ENCODE results near the gene ASB18.

The ASB18 gene

DNA sequence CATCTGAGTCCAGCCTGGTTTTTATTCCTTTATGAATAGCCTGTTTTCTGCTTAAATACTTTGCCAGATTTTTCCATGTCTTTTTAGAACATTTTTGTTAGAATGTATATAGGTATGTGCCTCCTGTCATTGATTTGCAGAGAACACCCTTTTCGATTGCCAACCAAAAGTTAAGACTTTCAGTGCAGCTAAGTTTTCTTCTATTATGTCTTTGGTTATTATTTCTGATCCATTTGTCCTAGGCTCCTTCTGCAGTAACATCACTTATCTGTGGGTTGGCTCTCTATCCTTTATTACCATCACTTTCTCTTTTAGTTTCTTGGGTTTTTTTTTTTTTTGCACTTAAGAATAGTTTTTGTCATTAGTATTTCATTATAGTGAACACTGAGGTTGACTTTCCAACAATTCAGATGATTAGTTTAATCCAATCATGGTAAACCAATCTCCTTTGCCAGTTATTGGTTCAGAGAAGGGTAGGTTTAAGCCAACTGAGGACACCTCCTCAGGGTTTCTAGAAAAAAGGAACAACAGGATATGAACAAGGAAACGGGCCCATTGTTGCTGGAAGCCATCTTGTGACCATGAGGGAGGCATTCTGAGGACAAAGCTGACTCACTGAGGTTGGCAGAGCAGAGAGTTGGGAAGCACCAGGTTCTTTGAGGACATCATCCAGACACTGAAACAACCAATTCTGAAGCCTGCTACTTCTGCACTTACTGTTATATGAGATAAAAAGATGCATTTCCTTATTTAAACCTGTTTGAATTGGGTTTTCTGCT is 58.1 kb downstream of the ASB18 start:
- DNase-seq = no peak

DNA sequence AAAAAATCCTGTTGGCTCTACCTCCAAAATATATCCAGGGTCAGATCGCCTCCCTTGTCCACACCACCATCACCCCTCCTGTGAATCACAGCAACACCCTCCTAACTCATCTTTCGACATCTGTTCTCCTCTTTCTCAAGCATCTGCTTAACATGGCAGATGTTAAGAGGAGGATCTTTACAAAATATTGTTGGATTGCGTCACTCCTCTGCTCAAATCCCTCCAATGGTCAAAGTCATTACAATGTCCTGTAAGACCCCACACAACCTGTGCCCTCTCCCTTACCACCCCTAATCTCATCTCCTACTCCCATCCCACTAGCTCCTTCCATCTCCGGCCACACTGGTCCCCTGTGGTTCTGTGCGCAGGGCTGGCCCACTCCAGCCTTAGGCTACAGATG is 59.3 kb downstream of the ASB18 start:
- DNase-seq = no peak

DNA sequence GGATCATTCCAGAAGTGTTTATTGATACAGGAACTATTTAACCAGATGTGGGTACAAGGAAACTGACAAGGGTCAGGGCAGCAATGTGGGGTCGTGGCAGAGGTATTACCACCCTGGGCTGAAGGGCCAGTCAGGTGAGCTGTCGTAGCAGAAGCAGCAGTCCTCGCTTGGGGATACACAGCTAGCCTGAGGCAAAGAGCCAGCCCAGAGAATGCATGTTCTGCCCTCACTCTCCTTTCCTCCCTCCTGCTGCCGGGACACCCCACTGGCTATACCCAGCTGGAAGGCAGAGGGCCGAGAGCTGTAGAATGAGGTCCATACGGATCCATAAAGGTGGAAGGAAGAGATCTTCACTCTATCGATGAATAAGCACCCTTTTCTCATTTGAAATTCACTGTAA is 63.8 kb downstream of the ASB18 start:
- DNase-seq = no peak

- no peak for DNase-seq
Observed at GRCh38 chr2:236196366-236196765, 67.8 kb downstream of the ASB18 start.

GRCh38 chr2:236195726-236196125 is 68.5 kb downstream of the ASB18 start:
- DNase-seq = no peak

DNA sequence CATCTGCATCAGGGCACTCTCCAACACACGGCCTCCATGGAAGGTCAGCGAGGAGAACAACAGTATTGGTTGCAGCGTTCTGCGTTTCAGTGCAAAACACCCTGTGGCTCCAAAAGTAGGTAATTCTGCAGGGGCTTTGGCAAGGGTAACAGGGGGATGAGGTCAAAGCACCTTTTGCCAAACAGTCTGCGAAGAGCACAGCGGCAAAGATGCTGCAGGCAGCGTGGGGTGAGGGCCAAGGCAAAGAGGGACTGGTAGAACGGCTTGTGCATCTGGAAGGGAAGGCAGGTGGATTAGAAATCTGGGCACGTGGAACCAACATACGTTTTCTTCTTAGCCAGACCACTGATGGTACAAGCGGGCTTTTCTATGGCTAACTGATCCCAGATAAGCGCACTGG is 69.4 kb downstream of the ASB18 start:
- no peak for DNase-seq

DNA sequence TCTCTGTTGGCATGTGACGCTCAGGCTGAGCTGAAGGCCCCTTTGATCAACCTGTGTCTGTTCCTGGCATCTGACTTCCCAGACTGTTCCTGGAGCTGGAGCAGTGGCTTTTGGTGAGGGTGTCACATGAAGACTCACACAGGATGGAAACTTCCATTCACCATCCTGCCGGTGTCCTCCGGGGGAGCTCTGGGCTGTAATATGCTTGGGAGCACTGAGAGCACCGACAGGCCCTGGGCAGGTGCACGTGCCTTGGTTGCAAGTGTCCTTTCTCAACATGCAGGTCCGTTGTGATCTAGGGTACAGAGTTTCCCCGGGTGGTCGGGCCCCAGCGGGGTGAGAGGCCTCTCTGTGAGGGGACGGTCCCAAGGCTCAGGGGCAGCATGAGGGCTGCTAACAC is 71.2 kb downstream of the ASB18 start:
- DNase-seq = no peak

GRCh38 chr2:236190674-236191073 is 73.5 kb downstream of the ASB18 start:
- no peak for DNase-seq

- DNase-seq = no peak
Observed at GRCh38 chr2:236184701-236185100, 79.5 kb downstream of the ASB18 start.

DNA sequence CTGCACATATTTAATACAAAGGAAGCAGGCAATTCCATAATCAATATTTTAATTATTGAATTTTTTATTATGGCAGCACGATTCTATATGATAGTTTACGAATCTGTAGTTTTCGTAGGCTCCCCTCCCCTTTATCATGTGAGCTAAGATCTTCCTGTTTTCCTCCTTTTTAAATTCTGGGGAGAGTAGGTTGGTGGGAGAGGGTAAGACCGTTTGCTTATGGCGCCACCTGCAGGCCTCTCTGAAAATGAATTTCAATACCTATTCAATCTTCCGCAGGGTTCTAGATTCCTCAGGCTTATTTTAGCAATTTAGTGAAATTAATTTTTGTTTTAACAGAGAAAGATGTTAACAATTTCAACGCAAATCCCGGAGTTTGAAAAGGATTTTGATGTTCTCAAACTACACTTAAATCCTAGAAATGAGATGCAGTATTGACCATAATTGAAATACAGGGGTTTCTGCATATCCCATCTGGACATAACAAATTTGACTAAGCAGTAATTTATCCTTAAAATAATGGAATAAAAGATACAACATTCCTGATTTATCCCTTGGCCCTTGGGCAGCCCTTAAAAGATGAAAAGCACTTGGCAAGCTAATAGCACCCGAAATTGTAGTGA is 83.3 kb downstream of the ASB18 start:
- peak in 1 of 2 experiments; percentile 50 for DNase-seq

DNA sequence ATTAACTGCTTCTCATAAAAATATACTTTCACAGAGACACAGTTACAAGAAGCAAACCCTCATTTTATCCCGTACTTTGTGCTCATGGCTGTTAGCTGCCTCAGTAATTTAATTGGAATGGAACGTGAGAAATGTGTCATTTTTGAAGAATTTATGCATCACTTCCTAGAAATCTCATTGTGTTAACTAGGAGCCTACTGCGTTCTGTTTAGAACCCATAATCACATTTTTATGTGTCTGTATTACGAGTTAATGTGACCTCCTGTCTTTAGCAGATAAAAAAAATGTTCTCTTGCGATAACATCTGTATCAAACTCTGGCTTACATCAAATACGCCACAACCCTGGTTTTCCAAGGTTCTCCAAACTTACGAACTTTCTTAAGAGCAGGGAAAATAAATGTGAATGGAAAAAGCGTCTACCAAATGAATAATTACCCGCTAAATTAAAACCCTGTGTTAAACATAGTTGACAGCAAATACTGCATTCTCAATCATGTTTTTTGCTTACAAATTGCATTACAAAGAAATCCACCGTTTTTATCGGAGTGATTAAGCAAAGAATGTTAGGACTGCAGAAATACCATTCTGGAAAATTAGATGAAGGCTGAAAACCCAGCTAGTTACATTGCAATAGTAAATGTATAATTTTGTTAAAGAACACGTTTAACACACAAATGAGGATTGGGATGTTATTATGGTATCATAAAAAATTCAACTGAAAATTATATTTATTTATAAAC is 84.0 kb downstream of the ASB18 start:
- no peak for DNase-seq

DNA sequence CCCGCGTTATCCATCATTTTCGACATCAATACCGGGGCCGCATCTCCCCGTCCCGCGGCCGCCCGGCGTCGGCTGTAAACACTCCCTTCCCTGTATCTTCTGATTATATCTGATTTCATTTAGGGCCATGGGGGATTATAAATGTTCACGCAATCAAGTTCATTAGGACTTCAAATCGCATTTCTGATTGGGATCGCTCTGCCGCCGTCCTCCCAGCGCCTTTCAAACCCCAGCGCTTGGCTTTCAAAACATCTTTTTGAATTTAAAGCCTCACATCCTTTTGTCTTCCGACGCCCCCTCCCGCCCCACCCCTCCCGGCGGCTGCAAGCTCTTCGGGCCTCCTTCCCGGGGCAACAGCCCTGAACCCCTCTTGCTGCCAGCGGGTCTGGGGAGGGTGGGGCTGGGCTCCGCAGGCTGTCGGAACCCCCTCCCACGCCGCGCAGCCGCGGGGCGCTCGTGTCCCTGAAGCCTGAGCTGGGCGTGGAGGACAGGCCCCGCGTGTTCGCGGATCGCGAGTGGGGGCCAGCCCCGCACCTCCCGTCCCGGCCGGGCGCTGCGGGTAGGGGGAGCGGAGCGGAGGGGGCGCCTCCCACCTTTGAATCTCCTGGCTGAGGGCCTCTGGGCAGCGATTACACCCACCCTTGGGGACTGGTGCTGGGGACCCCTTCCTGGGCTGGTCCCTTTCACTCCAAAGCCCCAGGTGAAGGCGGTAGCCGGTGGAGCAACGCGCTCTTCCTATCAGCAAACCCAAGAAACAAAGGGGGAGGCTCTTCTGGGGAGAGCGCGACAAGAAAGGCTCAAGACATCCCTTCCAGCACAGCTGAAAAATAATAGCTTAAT is 84.8 kb downstream of the ASB18 start:
- no peak for DNase-seq

- DNase-seq = no peak
Observed at GRCh38 chr2:236178890-236179235, 85.3 kb downstream of the ASB18 start.

- DNase-seq = peak; percentile 73 to 75
Observed at GRCh38 chr2:236177967-236178889, 86.0 kb downstream of the ASB18 start.

GRCh38 chr2:236177604-236177966 is 86.6 kb downstream of the ASB18 start:
- DNase-seq = peak; percentile 69 to 73

DNA sequence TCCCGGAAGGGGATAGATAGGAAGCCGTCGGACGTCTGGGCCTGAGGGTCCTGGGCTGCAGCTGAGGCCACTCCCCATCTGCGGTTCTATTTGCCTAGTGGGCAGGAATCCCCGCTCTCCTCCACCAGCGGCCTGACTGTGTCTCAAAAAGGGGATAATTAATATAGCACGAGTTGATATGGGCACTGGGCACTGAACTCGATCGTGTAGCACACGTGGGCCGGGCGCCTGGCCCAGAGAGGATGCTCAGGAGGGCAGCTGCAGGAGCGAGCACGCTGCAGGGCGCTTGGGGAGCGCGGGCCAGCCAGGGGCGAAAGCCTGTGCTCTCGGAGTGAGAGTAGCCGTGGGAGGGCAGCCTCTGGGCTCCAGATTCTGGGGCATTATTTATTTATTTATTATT is 87.3 kb downstream of the ASB18 start:
- no peak for DNase-seq

- DNase-seq = no peak
Observed at GRCh38 chr2:236176417-236176816, 87.8 kb downstream of the ASB18 start.

- no peak for DNase-seq
Observed at GRCh38 chr2:236175548-236176150, 88.6 kb downstream of the ASB18 start.

GRCh38 chr2:236173729-236174607 is 90.2 kb downstream of the ASB18 start:
- DNase-seq = no peak

GRCh38 chr2:236173036-236173728 is 91.0 kb downstream of the ASB18 start:
- no peak for DNase-seq
